Esophagus muscularis mucosa (tissue), 4 donors: ENCODE results near the gene PRSS48. TPM values are rescaled to one million over a fixed set of nuclear protein-coding genes. Genes with fewer than 3 reads are reported as not detected.

Experiments
- DNase-seq: peaks from one replicate; pipeline ENCODE4 v3.0.0-alpha.2; 2017; ENCODE audit errors: extremely low spot score
- H3K27ac ChIP-seq, 4 donors: fragments of 200-600 bp; sonication (generic); replicated peaks in 1 of 4; 1 replicate in 3 of 4; 2 replicates in 1 of 4; pipeline ENCODE4 v1.5.1; 2016 to 2019; ENCODE audit warnings: mild to moderate bottlenecking in 1 of 4
- H3K27me3 ChIP-seq, 4 donors: fragments of 200-600 bp; sonication (generic); one replicate each; pipeline versions ENCODE4 v1.5.1 to v1.6.0; 2016 to 2019
- H3K36me3 ChIP-seq, 4 donors: fragments of 200-600 bp; sonication (generic); one replicate each; pipeline ENCODE4 v1.5.1; 2016 to 2019
- H3K4me1 ChIP-seq, 4 donors: fragments of 200-600 bp; sonication (generic); one replicate each; pipeline ENCODE4 v1.5.1; 2016 to 2019
- H3K4me3 ChIP-seq, 4 donors: fragments of 200-600 bp; sonication (generic); 1 replicate in 2 of 4; 2 replicates in 2 of 4; pipeline ENCODE4 v1.5.1; 2016 to 2019; ENCODE audit warnings: mild to moderate bottlenecking in 4 of 4, moderate library complexity in 1 of 4
- H3K9me3 ChIP-seq, 4 donors: fragments of 200-600 bp; sonication (generic); 1 replicate in 3 of 4; 2 replicates in 1 of 4; pipeline ENCODE4 v1.5.1; 2016 to 2019
- CTCF ChIP-seq, 3 experiments: fragments of 200-600 bp in 2 of 3; fragments of 450-650 bp in 1 of 3; sonication (generic) in 2 of 3; IDR thresholded peaks; one replicate each; pipeline ENCODE4 v1.5.1; 2017 to 2019; ENCODE audit warnings: antibody characterized with exemption in 3 of 3, mild to moderate bottlenecking in 2 of 3, moderate library complexity in 1 of 3
- EP300 ChIP-seq: sonication (generic); formaldehyde crosslinking; IDR thresholded peaks from one replicate; pipeline ENCODE4 v1.6.1; 2017; ENCODE audit warnings: antibody characterized with exemption
- POLR2A ChIP-seq: fragments of 450-650 bp; IDR thresholded peaks from one replicate; pipeline ENCODE4 v1.6.1; 2017; ENCODE audit warnings: antibody characterized with exemption, moderate library complexity, mild to moderate bottlenecking, low read depth
- POLR2AphosphoS5 ChIP-seq, 2 donors: sonication (generic); formaldehyde crosslinking; IDR thresholded peaks; one replicate each; pipeline ENCODE4 v1.6.1; 2017; ENCODE audit warnings: antibody characterized with exemption in 2 of 2
- WGBS: methylation state at CpG from one replicate; pipeline ENCODE4 v1.1.5; 2018; 5-methylcytosine and 5-hydroxymethylcytosine counted together
- intact Hi-C: fragments of 100-400 bp; cut with DNase I; formaldehyde crosslinking; loops from one replicate; pipeline ENCODE4 v1.15.1; 2023
- total RNA-seq, 4 donors: library from RNA; depleted of rRNA; stranded (reverse); fragments of >200 nt; gene quantifications; one replicate each; pipeline versions ENCODE4 v1.1.0 to v1.2.1, GENCODE V29; 2016

Gene PRSS48
- total RNA-seq, 4 donors from 2014 or later: not detected

- no peaks in the 10 kb centered on the region for H3K9me3 ChIP-seq
- no peaks in the 10 kb centered on the region for H3K27me3 ChIP-seq
- H3K4me1 ChIP-seq: peaks cover 3 to 17% (median 14%) of the 10 kb centered on the region in 4 donors
- no peak overlapping the region for H3K4me3 ChIP-seq
- H3K27ac ChIP-seq: no peak overlapping the region
- intact Hi-C loops: no loop called here
- TF ChIP-seq EP300: no peak
- no peak for TF ChIP-seq POLR2AphosphoS5 (IDR thresholded peaks at IDR 0.05)
- TF ChIP-seq CTCF (IDR thresholded peaks at IDR 0.05): no peak
- TF ChIP-seq POLR2A: no peak
- DNase-seq: no peak
- no peaks in the 10 kb centered on the region for H3K36me3 ChIP-seq
- WGBS: 94% methylated on average over 3 of the region's 3 CpGs
Measured at GRCh38 chr4:151239608-151240007, 37.4 kb upstream of the PRSS48 start.

GRCh38 chr4:151242305-151242704, 34.7 kb upstream of the PRSS48 start:
- intact Hi-C loops: no loop called here
- Histone ChIP-seq H3K4me3 (no peak overlapping the region), H3K36me3 (no peaks in the 10 kb centered on the region), H3K27me3 (no peaks in the 10 kb centered on the region), H3K9me3 (no peaks in the 10 kb centered on the region), H3K27ac (no peak overlapping the region), H3K4me1 (peaks cover 3 to 17% (median 14%) of the 10 kb centered on the region in 4 donors)
- TF ChIP-seq POLR2A: no peak
- no peak for TF ChIP-seq CTCF (IDR thresholded peaks at IDR 0.05)
- TF ChIP-seq POLR2AphosphoS5 (IDR thresholded peaks at IDR 0.05): no peak
- TF ChIP-seq EP300: no peak
- 90% methylated on average over 2 of the region's 2 CpGs for WGBS
- DNase-seq: peak; percentile 29

GRCh38 chr4:151246742-151247141, 30.2 kb upstream of the PRSS48 start:
- Histone ChIP-seq H3K4me3 (no peak overlapping the region), H3K27me3 (no peaks in the 10 kb centered on the region), H3K4me1 (peaks cover under 1 to 12% (median 7%) of the 10 kb centered on the region in 4 donors), H3K36me3 (no peaks in the 10 kb centered on the region), H3K9me3 (no peaks in the 10 kb centered on the region), H3K27ac (no peak overlapping the region)
- intact Hi-C loops: no loop called here
- 96% methylated on average over 2 of the region's 2 CpGs for WGBS
- no peak for DNase-seq
- no peak for TF ChIP-seq CTCF (IDR thresholded peaks at IDR 0.05)
- TF ChIP-seq EP300: no peak
- no peak for TF ChIP-seq POLR2AphosphoS5 (IDR thresholded peaks at IDR 0.05)
- TF ChIP-seq POLR2A: no peak

- WGBS: 98% methylated on average over 2 of the region's 2 CpGs
- DNase-seq: no peak
- no peak overlapping the region for H3K4me3 ChIP-seq
- no peaks in the 10 kb centered on the region for H3K36me3 ChIP-seq
- intact Hi-C loops: no loop called here
- H3K27ac ChIP-seq: no peak overlapping the region
- TF ChIP-seq EP300: no peak
- H3K9me3 ChIP-seq: no peaks in the 10 kb centered on the region
- H3K4me1 ChIP-seq: peaks cover 7 to 18% (median 13%) of the 10 kb centered on the region in 4 donors
- H3K27me3 ChIP-seq: no peaks in the 10 kb centered on the region
Measured at GRCh38 chr4:151247395-151247794, 29.6 kb upstream of the PRSS48 start.

GRCh38 chr4:151248519-151248918, 28.4 kb upstream of the PRSS48 start:
- no peak for DNase-seq
- 94% methylated on average over 2 of the region's 2 CpGs for WGBS
- Histone ChIP-seq H3K4me1 (peaks cover 7 to 25% (median 22%) of the 10 kb centered on the region in 4 donors), H3K27me3 (no peaks in the 10 kb centered on the region), H3K9me3 (no peaks in the 10 kb centered on the region), H3K36me3 (no peaks in the 10 kb centered on the region), H3K4me3 (no peak overlapping the region), H3K27ac (no peak overlapping the region)
- TF ChIP-seq EP300 (no peak), POLR2A (no peak), CTCF (IDR thresholded peaks at IDR 0.05) (no peak), POLR2AphosphoS5 (IDR thresholded peaks at IDR 0.05) (no peak)
- intact Hi-C loops: no loop called here
